GM12878 (cell line): ENCODE measurements around the gene KLRC2. TPM values are rescaled to one million over a fixed set of nuclear protein-coding genes. Genes with fewer than 3 reads are reported as not detected.
"Not testable (repeated sequence)": the region's sequence is repeated elsewhere in the genome, so short reads cannot be mapped to it uniquely, and the experiment has no call there.

ENCODE experiments used
- ATAC-seq: fragments of 200-7000 bp; cut with Tn5 transposase; 3 replicates; pipeline ENCODE4 v1.9.1; 2020; ENCODE audit warnings: mild to moderate bottlenecking, moderate library complexity
- BruUV-seq: library from RNA; stranded (reverse); fragments of 400-500 nt; replicated peaks from 2 replicates; lab custom pipeline; 2021; lab: Mats Ljungman, UMichigan
- CTCF ChIA-PET: fragments of 300-600 bp; sonication (Branson Sonifier 250); formaldehyde crosslinking; extraction: SDS; loops from one replicate; lab custom pipeline; 2021; ENCODE audit warnings: inconsistent platforms; lab: Yijun Ruan, JAX
- POLR2A ChIA-PET: fragments of 350-600 bp; formaldehyde crosslinking; extraction: SDS; loops from one replicate; lab custom pipeline; 2021; ENCODE audit warnings: inconsistent platforms; lab: Charles Lee
- RAD21 ChIA-PET: fragments of 300-600 bp; sonication (Branson Sonifier 250); formaldehyde crosslinking; loops from one replicate; lab custom pipeline; 2023; ENCODE audit warnings: antibody characterized with exemption; ENCODE audit not compliant: unreplicated experiment; lab: Charles Lee
- SMC1A ChIA-PET: fragments of 300-600 bp; sonication (Branson Sonifier 250); formaldehyde crosslinking; loops from one replicate; lab custom pipeline; 2023; ENCODE audit not compliant: unreplicated experiment, uncharacterized antibody; lab: Charles Lee
- DNase-seq: peaks from one replicate; pipeline ENCODE4 v3.0.0-alpha.2; 2011; ENCODE audit warnings: low read depth, low spot score
- FAIRE-seq: peaks from 3 replicates; lab custom pipeline; 2011; peaks lifted over from hg19 to GRCh38; lab: Jason Lieb, UNC
- H2AFZ ChIP-seq: 2 replicates; pipeline ENCODE4 v1.6.0; 2011; ENCODE audit warnings: low read depth, low read length, control low read depth; ENCODE audit not compliant: control insufficient read depth
- H3K27ac ChIP-seq: 2 replicates; pipeline ENCODE4 v1.5.1; 2011; ENCODE audit warnings: control low read depth; ENCODE audit not compliant: control insufficient read depth, insufficient read depth
- H3K27me3 ChIP-seq, 2 experiments: replicated peaks in 1 of 2; 2 replicates each; pipeline versions ENCODE4 v1.6.0 to v1.6.1; 2011; ENCODE audit warnings: low read length in 1 of 2; ENCODE audit not compliant: control insufficient read depth in 2 of 2, insufficient read depth in 2 of 2
- H3K36me3 ChIP-seq, 2 experiments: 2 replicates each; pipeline ENCODE4 v1.5.1; 2011; ENCODE audit warnings: low read length in 1 of 2; ENCODE audit not compliant: control insufficient read depth in 2 of 2, insufficient read depth in 2 of 2
- H3K4me1 ChIP-seq: 2 replicates; pipeline ENCODE4 v1.6.1; 2011; ENCODE audit warnings: mild to moderate bottlenecking, low read length, moderate library complexity, mixed read lengths; ENCODE audit not compliant: control insufficient read depth, insufficient read depth
- H3K4me2 ChIP-seq: 2 replicates; pipeline ENCODE4 v1.6.0; 2011; ENCODE audit warnings: control low read depth; ENCODE audit not compliant: control insufficient read depth, insufficient read depth
- H3K4me3 ChIP-seq: fragments of 200-600 bp; sonication (generic); 2 replicates; pipeline ENCODE4 v1.5.1; 2016
- H3K79me2 ChIP-seq: 2 replicates; pipeline ENCODE4 v1.6.0; 2011; ENCODE audit warnings: low read length; ENCODE audit not compliant: control insufficient read depth, insufficient read depth
- H3K9ac ChIP-seq: 2 replicates; pipeline ENCODE4 v1.8.0; 2011; ENCODE audit warnings: low read length, control low read depth, mixed read lengths; ENCODE audit not compliant: control insufficient read depth, insufficient read depth
- H3K9me3 ChIP-seq: replicated peaks from 3 replicates; pipeline ENCODE4 v1.5.1; 2011; ENCODE audit warnings: mild to moderate bottlenecking, low read length; ENCODE audit not compliant: control insufficient read depth, insufficient read depth
- H4K20me1 ChIP-seq: 2 replicates; pipeline ENCODE4 v1.6.0; 2011; ENCODE audit not compliant: control insufficient read depth, insufficient read depth
- KLF5 ChIP-seq: fragments of 450-650 bp; IDR thresholded peaks from 2 replicates; pipeline ENCODE4 v1.6.1; 2014; ENCODE audit warnings: mild to moderate bottlenecking; ENCODE audit not compliant: partially characterized antibody
- TCF12 ChIP-seq: IDR thresholded peaks from 2 replicates; pipeline ENCODE4 v1.6.1; 2011; ENCODE audit warnings: low read depth, mild to moderate bottlenecking, low read length
- WGBS: methylation state at CpG from one replicate; pipeline ENCODE4 v1.1.6; 2016; ENCODE audit warnings: low lambda C conversion rate; ENCODE audit not compliant: insufficient replicate concordance, insufficient coverage; ENCODE audit errors: missing lambda C conversion rate; 5-methylcytosine and 5-hydroxymethylcytosine counted together
- in situ Hi-C: fragments of 300-500 bp; cut with MboI; formaldehyde crosslinking; loops from 9 replicates; pipeline ENCODE4 v1.14.3; 2018; ENCODE audit warnings: mixed read lengths
- intact Hi-C: fragments of 100-400 bp; cut with micrococcal nuclease; formaldehyde crosslinking; loops from one replicate; pipeline ENCODE4 v1.14.2; 2022; ENCODE audit not compliant: unreplicated experiment
- polyA plus RNA-seq, 11 experiments: library from polyadenylated mRNA; depleted of rRNA in 4 of 11; unstranded in 6 of 11; stranded (reverse) in 5 of 11; fragments of >200 nt; fragmentation: Nextera tagmentation in 4 of 11; fragmentation: Illumina TruSeq in 1 of 11; extraction: Ambion mirVana in 4 of 11; extraction: Trizol in 1 of 11; gene quantifications; 1 replicate in 1 of 11; 2 replicates in 10 of 11; pipeline versions ENCODE4 v1.2.1 to v1.2.3, GENCODE V29; 2011 to 2016; ENCODE audit warnings: inconsistent platforms in 2 of 11, missing spikeins in 2 of 11, low read depth in 1 of 11
- total RNA-seq, 4 experiments: library from RNA; depleted of rRNA in 3 of 4; stranded (reverse); fragments of >200 nt in 3 of 4; fragmentation: Illumina TruSeq in 1 of 4; extraction: Trizol in 1 of 4; gene quantifications; 2 replicates each; pipeline versions ENCODE4 v1.2.1 to v1.2.3, GENCODE V29; 2013 to 2021

KLRC2 gene
- total and polyA plus RNA-seq, 10 of the 15 experiments (the other 5 are each of a cell fraction or from before 2014, with no cell fraction given), result 0.15 to 0.40 (median 0.20) TPM; not detected in 5

DNA sequence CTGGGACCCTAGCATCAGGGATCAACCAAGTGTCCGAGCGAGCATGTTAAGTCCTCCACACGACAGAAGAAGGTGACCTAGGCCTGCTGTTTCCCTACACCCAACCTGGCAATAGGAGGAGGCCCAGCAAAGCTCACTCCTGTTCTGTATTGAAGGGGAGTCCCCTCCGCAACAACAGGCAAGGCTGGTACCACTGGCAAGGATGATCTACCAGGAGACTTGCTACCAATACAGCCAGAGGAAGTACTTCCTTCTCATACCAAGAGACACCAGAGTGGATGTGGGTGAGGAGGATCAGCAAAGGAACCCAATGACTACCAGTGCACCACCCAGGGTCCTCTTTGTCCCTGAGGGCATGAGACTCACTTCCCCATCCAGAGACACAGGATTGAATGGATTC, 12.4 kb upstream of the KLRC2 start (continued):
- TF ChIP-seq TCF12 (no peak), KLF5 (no peak)
- TF ChIP-seq, all 136 proteins: peak for 0

DNA sequence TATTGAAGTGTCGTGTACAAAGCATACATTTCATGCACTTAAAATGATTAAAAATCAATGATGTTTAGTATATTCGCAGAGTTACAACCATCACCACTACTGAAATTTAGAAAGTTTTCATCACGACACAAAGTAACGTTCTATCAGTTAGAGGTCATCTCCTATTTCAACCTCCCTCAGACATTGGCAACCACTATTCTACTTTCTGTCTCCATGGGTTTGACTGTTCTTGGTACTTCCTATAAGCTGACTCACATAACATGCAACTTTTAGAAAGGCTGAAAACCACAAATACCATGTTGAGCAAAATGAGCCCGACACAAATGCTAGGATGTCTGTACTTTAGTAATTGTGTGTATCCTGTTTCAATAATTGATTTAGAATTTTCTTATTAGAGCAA, 10.2 kb upstream of the KLRC2 start:
- CTCF ChIA-PET, result not testable (repeated sequence)

DNA sequence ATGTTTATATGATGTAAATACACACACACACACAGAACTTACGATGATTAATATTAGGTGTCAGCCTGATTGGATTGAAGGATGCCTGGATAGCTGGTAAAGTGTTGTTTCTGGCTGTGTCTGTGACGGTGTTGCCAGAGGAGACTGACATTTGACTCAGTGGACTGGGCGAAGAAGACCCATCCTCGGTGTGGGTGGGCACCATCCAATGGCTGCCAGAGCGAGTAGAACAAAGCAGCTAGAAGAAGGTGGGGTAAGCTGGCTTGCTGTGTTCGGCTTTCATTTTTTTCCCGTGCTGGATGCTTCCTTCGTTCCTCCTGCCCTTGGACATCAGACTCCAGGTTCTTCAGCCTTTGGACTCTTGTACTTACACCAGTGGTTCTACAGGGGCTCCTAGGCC, 5.3 kb upstream of the KLRC2 start:
- H3K79me2 ChIP-seq, ATAC-seq, in situ Hi-C loops, CTCF ChIA-PET, H3K9me3 ChIP-seq, RAD21 ChIA-PET, H3K4me3 ChIP-seq, POLR2A ChIA-PET, H3K27me3 ChIP-seq, BruUV-seq, H3K4me1 ChIP-seq, SMC1A ChIA-PET, H3K27ac ChIP-seq, intact Hi-C loops, FAIRE-seq, H2AFZ ChIP-seq, H3K4me2 ChIP-seq, H3K9ac ChIP-seq, H3K36me3 ChIP-seq, DNase-seq, H4K20me1 ChIP-seq: not testable (repeated sequence)
- WGBS, result 63% methylated on average over 8 of the region's 8 CpGs

More for the DNA sequence above, 10.2 kb upstream of the KLRC2 start:
- H4K20me1 ChIP-seq, BruUV-seq, H3K4me1 ChIP-seq, H3K9ac ChIP-seq, H3K27ac ChIP-seq, H3K9me3 ChIP-seq, H3K36me3 ChIP-seq, intact Hi-C loops, in situ Hi-C loops, SMC1A ChIA-PET, FAIRE-seq, H3K4me2 ChIP-seq, H3K27me3 ChIP-seq, H3K4me3 ChIP-seq, DNase-seq, H3K79me2 ChIP-seq, H2AFZ ChIP-seq, RAD21 ChIA-PET: not testable (repeated sequence)
- POLR2A ChIA-PET, result interaction anchor here (0.6 kb wide), 1 partner anchor 51 kb away, joined by 3 read pairs; no protein-coding TSS in a partner anchor
- peak; percentile 42; the same call in 1 of the 3 replicates for ATAC-seq
- 44% methylated on average over 5 of the region's 5 CpGs for WGBS

DNA sequence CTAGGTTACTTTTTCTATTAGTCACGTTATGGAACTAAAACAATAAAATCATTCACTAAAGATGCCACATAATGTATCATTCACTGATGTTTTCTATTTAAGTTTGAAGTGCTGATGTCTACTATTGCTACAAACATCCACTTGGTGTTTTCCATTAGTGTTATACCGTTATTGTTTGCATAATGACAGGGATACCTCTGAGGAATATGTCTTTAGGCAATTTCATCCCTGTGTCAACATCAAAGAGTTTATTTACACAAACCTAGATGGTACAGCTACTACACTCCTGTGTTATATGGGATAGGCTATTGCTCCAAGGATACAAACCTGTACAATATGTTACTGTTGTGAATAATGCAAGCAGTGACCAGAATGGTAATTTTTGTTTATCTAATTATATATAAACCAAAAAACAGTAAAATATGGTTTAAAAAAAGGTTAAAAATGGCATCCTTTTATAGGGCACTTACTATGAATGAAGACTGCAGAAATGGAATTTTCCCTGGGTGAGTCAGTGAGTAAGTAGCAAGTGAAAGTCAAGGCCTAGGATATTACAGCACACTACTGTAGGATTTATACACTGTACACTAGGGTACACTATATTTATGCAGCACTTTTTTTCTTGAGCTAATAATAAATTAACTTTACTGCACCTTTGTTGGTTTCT, 3.9 kb upstream of the KLRC2 start:
- H2AFZ ChIP-seq, SMC1A ChIA-PET, H3K27ac ChIP-seq, H3K9ac ChIP-seq, POLR2A ChIA-PET, H3K4me3 ChIP-seq, H3K4me1 ChIP-seq, CTCF ChIA-PET, H3K4me2 ChIP-seq, FAIRE-seq, RAD21 ChIA-PET, H4K20me1 ChIP-seq, in situ Hi-C loops, H3K9me3 ChIP-seq, DNase-seq, intact Hi-C loops, H3K36me3 ChIP-seq, BruUV-seq, ATAC-seq, H3K27me3 ChIP-seq, H3K79me2 ChIP-seq: not testable (repeated sequence)
- 10% methylated on average over 2 of the region's 2 CpGs for WGBS
